ENCODE measurements around the gene COL23A1.
"Not testable (repeated sequence)": the region's sequence is repeated elsewhere in the genome, so short reads cannot be mapped to it uniquely, and the experiment has no call there.

DNA sequence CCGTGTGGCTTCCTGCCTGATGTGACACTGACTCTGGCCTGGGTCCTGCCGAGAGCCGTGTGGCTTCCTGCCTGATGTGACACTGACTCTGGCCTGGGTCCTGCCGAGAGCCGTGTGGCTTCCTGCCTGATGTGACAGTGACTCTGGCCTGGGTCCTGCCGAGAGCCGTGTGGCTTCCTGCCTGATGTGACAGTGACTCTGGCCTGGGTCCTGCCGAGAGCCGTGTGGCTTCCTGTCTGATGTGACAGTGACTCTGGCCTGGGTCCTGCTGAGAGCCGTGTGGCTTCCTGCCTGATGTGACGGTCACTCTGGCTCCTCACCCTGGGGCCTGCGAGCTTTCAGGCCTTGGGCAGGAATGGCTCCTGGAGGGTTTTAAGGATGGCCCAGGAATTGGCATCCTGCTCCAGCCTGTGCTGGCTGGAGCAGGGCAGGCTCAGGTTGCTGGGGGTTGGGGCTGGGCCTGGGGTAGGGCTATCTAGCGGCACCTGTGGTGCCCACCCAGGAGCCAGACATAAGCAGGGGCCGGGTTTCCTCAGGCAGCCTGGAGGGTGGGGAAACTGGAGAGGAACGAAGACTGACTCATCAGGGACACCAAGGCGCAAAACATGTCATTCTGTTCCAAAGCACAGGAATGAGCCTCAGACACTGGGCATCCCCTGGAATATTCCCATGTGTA is 350.4 kb downstream of the COL23A1 start:
- not testable (repeated sequence) for TF ChIP-seq CREB1 (IDR thresholded peaks at IDR 0.05); CREB1 (CRISPR knock-in tag; IDR thresholded peaks at IDR 0.05); SIN3B (IDR thresholded peaks at IDR 0.05; ENCODE audit: low read length); POLR2A (IDR thresholded peaks at IDR 0.05; ENCODE audit: insufficient read depth in 1 of 2, low read depth in 2 of 2, low read length in 2 of 2); RARG (CRISPR knock-in tag; IDR thresholded peaks at IDR 0.05; ENCODE audit: low read depth); NCOA1 (CRISPR knock-in tag; IDR thresholded peaks at IDR 0.05); POLR2G (IDR thresholded peaks at IDR 0.05; ENCODE audit: low read depth, low read length); FOXA3 (CRISPR knock-in tag; IDR thresholded peaks at IDR 0.05); MXI1 (IDR thresholded peaks at IDR 0.05; ENCODE audit: borderline replicate concordance, low read depth, low read length)
- TF ChIP-seq, protein P1, sequence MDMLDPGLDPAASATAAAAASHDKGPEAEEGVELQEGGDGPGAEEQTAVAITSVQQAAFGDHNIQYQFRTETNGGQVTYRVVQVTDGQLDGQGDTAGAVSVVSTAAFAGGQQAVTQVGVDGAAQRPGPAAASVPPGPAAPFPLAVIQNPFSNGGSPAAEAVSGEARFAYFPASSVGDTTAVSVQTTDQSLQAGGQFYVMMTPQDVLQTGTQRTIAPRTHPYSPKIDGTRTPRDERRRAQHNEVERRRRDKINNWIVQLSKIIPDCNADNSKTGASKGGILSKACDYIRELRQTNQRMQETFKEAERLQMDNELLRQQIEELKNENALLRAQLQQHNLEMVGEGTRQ (IDR thresholded peaks at IDR 0.05; ENCODE audit: low read depth, low read length): not testable (repeated sequence)
- TF ChIP-seq, protein P1 (CRISPR knock-in tag; IDR thresholded peaks at IDR 0.05; ENCODE audit: borderline replicate concordance): not testable (repeated sequence)
- TF ChIP-seq, protein P2, sequence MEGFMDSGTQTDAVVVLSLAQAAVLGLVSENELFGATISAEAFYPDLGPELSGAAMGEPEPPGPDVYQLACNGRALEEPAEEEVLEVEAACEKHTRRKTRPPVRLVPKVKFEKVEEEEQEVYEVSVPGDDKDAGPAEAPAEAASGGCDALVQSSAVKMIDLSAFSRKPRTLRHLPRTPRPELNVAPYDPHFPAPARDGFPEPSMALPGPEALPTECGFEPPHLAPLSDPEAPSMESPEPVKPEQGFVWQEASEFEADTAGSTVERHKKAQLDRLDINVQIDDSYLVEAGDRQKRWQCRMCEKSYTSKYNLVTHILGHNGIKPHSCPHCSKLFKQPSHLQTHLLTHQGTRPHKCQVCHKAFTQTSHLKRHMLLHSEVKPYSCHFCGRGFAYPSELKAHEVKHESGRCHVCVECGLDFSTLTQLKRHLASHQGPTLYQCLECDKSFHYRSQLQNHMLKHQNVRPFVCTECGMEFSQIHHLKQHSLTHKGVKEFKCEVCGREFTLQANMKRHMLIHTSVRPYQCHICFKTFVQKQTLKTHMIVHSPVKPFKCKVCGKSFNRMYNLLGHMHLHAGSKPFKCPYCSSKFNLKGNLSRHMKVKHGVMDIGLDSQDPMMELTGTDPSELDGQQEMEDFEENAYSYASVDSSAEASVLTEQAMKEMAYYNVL (CRISPR knock-in tag; IDR thresholded peaks at IDR 0.05; ENCODE audit: borderline replicate concordance): not testable (repeated sequence)
- TF ChIP-seq, protein P3, sequence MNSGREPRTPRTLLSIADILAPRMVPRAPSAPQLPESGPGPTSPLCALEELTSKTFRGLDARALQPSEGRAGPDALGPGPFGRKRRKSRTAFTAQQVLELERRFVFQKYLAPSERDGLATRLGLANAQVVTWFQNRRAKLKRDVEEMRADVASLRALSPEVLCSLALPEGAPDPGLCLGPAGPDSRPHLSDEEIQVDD (CRISPR knock-in tag; IDR thresholded peaks at IDR 0.05; ENCODE audit: borderline replicate concordance): not testable (repeated sequence)
- TF ChIP-seq, protein P4, sequence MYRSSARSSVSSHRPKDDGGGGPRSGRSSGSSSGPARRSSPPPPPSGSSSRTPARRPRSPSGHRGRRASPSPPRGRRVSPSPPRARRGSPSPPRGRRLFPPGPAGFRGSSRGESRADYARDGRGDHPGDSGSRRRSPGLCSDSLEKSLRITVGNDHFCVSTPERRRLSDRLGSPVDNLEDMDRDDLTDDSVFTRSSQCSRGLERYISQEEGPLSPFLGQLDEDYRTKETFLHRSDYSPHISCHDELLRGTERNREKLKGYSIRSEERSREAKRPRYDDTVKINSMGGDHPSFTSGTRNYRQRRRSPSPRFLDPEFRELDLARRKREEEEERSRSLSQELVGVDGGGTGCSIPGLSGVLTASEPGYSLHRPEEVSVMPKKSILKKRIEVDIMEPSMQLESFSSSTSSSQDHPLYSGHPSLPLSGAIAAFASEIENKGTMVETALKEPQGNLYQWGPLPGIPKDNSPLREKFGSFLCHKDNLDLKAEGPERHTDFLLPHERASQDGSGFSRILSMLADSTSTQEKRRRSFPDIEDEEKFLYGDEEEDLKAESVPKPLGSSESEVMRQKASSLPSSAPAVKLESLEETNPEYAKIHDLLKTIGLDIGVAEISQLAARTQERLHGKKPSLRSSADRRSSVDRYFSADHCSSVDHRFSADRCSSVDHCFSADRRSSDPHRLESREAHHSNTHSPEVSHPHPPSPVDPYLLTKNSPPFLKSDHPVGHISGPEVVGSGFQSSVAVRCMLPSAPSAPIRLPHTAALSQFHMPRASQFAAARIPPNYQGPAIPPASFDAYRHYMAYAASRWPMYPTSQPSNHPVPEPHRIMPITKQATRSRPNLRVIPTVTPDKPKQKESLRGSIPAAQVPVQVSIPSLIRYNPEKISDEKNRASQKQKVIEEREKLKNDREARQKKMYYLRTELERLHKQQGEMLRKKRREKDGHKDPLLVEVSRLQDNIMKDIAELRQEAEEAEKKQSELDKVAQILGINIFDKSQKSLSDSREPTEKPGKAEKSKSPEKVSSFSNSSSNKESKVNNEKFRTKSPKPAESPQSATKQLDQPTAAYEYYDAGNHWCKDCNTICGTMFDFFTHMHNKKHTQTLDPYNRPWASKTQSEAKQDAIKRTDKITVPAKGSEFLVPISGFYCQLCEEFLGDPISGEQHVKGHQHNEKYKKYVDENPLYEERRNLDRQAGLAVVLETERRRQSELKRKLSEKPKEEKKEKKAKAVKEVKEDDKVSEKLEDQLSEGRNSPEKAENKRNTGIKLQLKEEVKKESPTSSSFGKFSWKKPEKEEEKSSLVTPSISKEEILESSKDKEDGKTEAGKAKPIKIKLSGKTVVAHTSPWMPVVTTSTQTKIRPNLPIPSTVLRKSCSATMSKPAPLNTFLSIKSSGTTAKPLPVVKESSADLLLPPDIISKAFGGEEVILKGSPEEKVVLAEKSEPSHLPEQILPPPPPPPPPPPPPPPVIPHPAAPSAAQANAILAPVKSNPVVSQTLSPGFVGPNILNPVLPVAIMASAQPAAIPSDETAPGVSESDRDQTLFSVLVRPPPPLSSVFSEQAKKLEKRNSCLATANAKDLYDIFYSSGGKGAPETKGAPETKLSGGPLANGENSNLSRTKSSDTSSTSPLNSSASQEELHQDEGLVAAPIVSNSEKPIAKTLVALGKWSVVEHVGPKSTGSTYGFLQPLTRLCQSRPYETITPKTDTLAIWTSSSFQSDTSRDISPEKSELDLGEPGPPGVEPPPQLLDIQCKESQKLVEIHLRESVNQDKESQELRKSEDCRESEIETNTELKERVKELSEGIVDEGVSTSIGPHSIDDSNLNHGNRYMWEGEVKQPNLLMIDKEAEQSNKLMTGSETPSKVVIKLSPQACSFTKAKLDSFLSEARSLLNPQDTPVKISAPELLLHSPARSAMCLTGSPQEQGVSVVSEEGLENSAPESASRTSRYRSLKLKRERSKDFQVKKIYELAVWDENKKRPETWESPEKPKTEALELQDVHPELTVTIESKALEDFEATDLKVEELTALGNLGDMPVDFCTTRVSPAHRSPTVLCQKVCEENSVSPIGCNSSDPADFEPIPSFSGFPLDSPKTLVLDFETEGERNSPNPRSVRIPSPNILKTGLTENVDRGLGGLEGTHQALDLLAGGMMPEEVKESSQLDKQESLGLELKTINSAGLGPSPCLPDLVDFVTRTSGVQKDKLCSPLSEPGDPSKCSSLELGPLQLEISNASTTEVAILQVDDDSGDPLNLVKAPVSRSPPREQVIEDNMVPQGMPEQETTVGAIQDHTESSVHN (CRISPR knock-in tag; IDR thresholded peaks at IDR 0.05): not testable (repeated sequence)
